Caco-2 (cell line): ENCODE data around the gene PARS2. TPM values are rescaled to one million over a fixed set of nuclear protein-coding genes. Genes with fewer than 3 reads are reported as not detected.
A peak's percentile ranks its signal among the peaks of the same experiment; 100 is the strongest.

ENCODE experiments used
- BruUV-seq: library from RNA; stranded (reverse); fragments of 400-500 nt; replicated peaks from 2 replicates; lab custom pipeline; 2021; lab: Mats Ljungman, UMichigan
- CTCF ChIA-PET: fragments of 300-600 bp; sonication (Branson Sonifier 250); formaldehyde crosslinking; loops from one replicate; lab custom pipeline; 2022; ENCODE audit warnings: antibody characterized with exemption; lab: Charles Lee
- POLR2A ChIA-PET: fragments of 300-600 bp; sonication (Branson Sonifier 250); formaldehyde crosslinking; loops from one replicate; lab custom pipeline; 2022; ENCODE audit warnings: antibody characterized with exemption; lab: Charles Lee
- DNase-seq, 2 experiments: peaks; one replicate each; pipeline versions ENCODE4 v3.0.0 to v3.0.0-alpha.2; 2020 to 2022
- H3K27me3 ChIP-seq: replicated peaks from 2 replicates; pipeline ENCODE4 v1.6.0; 2011; ENCODE audit warnings: low read length; ENCODE audit not compliant: control insufficient read depth, insufficient read depth
- H3K36me3 ChIP-seq: 2 replicates; pipeline ENCODE4 v1.5.1; 2011; ENCODE audit warnings: low read length; ENCODE audit not compliant: control insufficient read depth, insufficient read depth
- H3K4me1 ChIP-seq: fragments of 250-450 bp; sonication (Bioruptor Pico); 2 replicates; pipeline ENCODE4 v1.5.1; 2020; ENCODE audit warnings: mild to moderate bottlenecking
- H3K4me3 ChIP-seq: 2 replicates; pipeline ENCODE4 v1.5.1; 2011; ENCODE audit warnings: low read depth, mild to moderate bottlenecking, control low read depth, low read length
- H3K9me3 ChIP-seq: fragments of 250-450 bp; sonication (Bioruptor Pico); 2 replicates; pipeline ENCODE4 v1.5.1; 2020; ENCODE audit warnings: mild to moderate bottlenecking, moderate library complexity
- H3K27ac Mint-ChIP-seq: one replicate; pipeline ENCODE4 v1.8.0; 2022; ENCODE audit warnings: mixed read lengths; ENCODE audit not compliant: unreplicated experiment
- H3K27me3 Mint-ChIP-seq: one replicate; pipeline ENCODE4 v1.8.0; 2022; ENCODE audit warnings: mixed read lengths; ENCODE audit not compliant: insufficient read depth, unreplicated experiment
- H3K36me3 Mint-ChIP-seq: one replicate; pipeline ENCODE4 v1.8.0; 2022; ENCODE audit warnings: mild to moderate bottlenecking, mixed read lengths; ENCODE audit not compliant: insufficient read depth, unreplicated experiment
- H3K4me1 Mint-ChIP-seq: one replicate; pipeline ENCODE4 v1.8.0; 2022; ENCODE audit warnings: low read depth, mixed read lengths; ENCODE audit not compliant: unreplicated experiment
- H3K4me3 Mint-ChIP-seq: one replicate; pipeline ENCODE4 v1.8.0; 2022; ENCODE audit warnings: mild to moderate bottlenecking, moderate library complexity, mixed read lengths; ENCODE audit not compliant: unreplicated experiment
- H3K9me3 Mint-ChIP-seq: one replicate; pipeline ENCODE4 v1.8.0; 2022; ENCODE audit warnings: mixed read lengths; ENCODE audit not compliant: unreplicated experiment
- CTCF ChIP-seq, 2 experiments: fragments of 200-600 bp in 1 of 2; IDR thresholded peaks; 1 replicate in 1 of 2; 2 replicates in 1 of 2; pipeline versions ENCODE4 v1.5.1 to v1.8.0; 2011 to 2022; ENCODE audit warnings: antibody characterized with exemption in 1 of 2, control low read depth in 1 of 2, inconsistent platforms in 1 of 2, low read depth in 1 of 2, low read length in 1 of 2, mild to moderate bottlenecking in 1 of 2, moderate library complexity in 1 of 2; ENCODE audit not compliant: insufficient read depth in 1 of 2, severe bottlenecking in 1 of 2, unreplicated experiment in 1 of 2
- intact Hi-C: fragments of 100-400 bp; cut with micrococcal nuclease; formaldehyde crosslinking; loops from one replicate; pipeline ENCODE4 v1.10.0; 2022; ENCODE audit not compliant: unreplicated experiment
- total RNA-seq: library from RNA; stranded (reverse); gene quantifications from 2 replicates; pipeline ENCODE4 v1.2.3, GENCODE V29; 2022

PARS2 gene
- total RNA-seq, 1 experiment from 2014 or later = 5.8 TPM

DNA sequence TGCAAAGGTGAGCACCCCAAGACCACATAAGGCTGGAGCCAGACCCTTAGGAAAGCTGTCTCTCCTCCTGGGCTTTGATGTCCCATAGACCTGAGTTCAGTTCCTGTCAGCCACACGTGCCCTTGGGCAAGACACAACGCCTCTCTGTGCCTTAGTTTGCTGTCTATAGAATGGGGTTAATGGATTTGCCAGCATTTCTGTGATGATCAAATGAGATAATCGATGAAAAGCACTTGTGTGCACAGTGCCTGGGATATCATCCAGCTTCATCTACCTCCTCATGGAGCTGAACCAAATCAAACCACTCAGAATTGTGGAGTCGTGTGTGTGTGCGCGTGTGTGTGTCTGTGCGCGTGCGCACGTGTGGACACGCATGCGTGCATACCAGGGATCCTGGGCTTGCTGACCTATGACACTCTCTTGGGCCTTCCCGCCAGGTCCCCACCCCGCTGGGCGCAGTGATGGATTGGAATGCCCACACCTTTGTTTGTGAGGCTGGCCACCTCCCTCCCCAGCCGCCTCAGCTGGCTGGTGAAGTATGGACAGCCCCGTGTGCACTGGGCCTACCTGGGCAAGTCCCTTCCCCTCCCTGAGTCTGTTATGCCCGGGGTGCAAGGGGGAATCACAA, 31.6 kb upstream of the PARS2 start:
- H3K27ac Mint-ChIP-seq = peak overlapping the region; percentile 90
- Histone ChIP-seq H3K9me3 (no peaks in the 10 kb centered on the region; the same call in 1 of the 2 replicates), H3K27me3 (no peaks in the 10 kb centered on the region), H3K4me1 (peaks cover 26% of the 10 kb centered on the region), H3K36me3 (no peaks in the 10 kb centered on the region), H3K4me3 (no peak overlapping the region)
- intact Hi-C loops = no loop called here
- peak; percentile 44 to 68 for DNase-seq
- H3K4me1 Mint-ChIP-seq = peaks cover 37% of the 10 kb centered on the region
- POLR2A ChIA-PET = no interaction called here
- H3K36me3 Mint-ChIP-seq = peaks cover 14% of the 10 kb centered on the region
- H3K4me3 Mint-ChIP-seq = peak overlapping the region; percentile 53
- no peak for TF ChIP-seq CTCF (IDR thresholded peaks at IDR 0.05; ENCODE audit: insufficient read depth in 1 of 2, low read depth in 1 of 2, low read length in 1 of 2, severe bottlenecking in 1 of 2, unreplicated experiment in 1 of 2)
- no peaks in the 10 kb centered on the region for H3K9me3 Mint-ChIP-seq
- CTCF ChIA-PET = interaction anchor here (1.2 kb wide), 1 partner anchor 297 kb away, joined by 3 read pairs; no protein-coding TSS in a partner anchor
- H3K27me3 Mint-ChIP-seq = no peaks in the 10 kb centered on the region
- BruUV-seq = no TSS peak

- no TSS peak for BruUV-seq
- peak overlapping the region; percentile 90 for H3K27ac Mint-ChIP-seq
- no peak for DNase-seq
- no peak for TF ChIP-seq CTCF (IDR thresholded peaks at IDR 0.05; ENCODE audit: insufficient read depth in 1 of 2, low read depth in 1 of 2, low read length in 1 of 2, severe bottlenecking in 1 of 2, unreplicated experiment in 1 of 2)
- no peak overlapping the region for H3K4me3 ChIP-seq
- no peaks in the 10 kb centered on the region for H3K36me3 ChIP-seq
- intact Hi-C loops = no loop called here
- H3K9me3 ChIP-seq = no peaks in the 10 kb centered on the region; the same call in 1 of the 2 replicates
- no peaks in the 10 kb centered on the region for H3K27me3 Mint-ChIP-seq
- ChIA-PET CTCF (no interaction called here), POLR2A (no interaction called here)
- peak overlapping the region; percentile 47 for H3K4me3 Mint-ChIP-seq
- H3K27me3 ChIP-seq = no peaks in the 10 kb centered on the region
- peaks cover 14% of the 10 kb centered on the region for H3K36me3 Mint-ChIP-seq
- H3K4me1 Mint-ChIP-seq = peaks cover 37% of the 10 kb centered on the region
- H3K9me3 Mint-ChIP-seq = no peaks in the 10 kb centered on the region
- H3K4me1 ChIP-seq = peaks cover 26% of the 10 kb centered on the region
Measured at GRCh38 chr1:54795356-54795665, 31.0 kb upstream of the PARS2 start.

DNA sequence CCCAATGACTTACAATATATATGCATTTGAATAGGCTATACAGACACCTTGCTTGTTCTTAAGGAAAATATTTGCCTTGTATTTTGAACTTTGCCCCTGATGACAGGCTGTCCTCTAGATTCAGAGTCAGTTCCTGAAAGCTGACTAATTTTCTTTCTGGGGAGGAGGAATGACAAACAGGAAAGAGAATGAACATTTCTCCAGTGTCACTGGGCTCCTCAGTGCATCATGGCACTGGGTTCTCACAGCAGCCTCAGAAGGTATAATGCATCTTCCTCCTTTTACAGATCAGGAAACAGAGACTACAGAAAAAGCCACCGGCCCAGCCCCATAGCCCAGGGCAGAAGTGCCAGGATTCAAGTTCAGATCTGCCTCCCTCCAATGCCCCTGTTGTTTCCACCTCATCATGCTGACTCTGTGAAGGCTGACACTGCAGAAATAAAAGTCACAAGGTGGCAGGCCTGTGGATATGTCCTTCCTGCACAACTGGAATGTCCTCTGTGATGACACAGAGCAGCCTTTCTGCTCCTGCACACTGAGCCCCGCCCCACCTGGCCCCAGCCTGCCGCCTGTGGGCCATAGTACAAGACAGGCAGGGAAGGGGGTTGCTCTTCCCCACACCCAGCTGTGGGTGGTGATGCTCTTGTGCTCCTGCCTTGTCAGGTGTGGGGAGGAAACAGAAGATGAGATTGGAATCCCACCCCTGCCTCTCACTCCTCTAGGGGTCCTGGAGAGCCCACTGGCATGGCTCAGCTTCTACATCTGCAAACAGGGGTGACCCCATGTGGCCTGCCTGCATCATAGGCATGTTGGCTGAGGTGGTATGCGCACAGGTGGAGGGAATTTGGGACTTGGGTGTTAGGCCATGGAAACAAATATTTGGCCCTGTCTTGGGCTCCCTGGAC, 30.4 kb upstream of the PARS2 start:
- CTCF ChIA-PET = no interaction called here
- Mint-ChIP-seq H3K36me3 (peaks cover 14% of the 10 kb centered on the region), H3K4me1 (peaks cover 31% of the 10 kb centered on the region), H3K27ac (peak overlapping the region; percentile 90), H3K4me3 (peak overlapping the region; percentile 47), H3K9me3 (no peaks in the 10 kb centered on the region), H3K27me3 (no peaks in the 10 kb centered on the region)
- Histone ChIP-seq H3K4me3 (no peak overlapping the region), H3K36me3 (no peaks in the 10 kb centered on the region), H3K4me1 (peaks cover 22% of the 10 kb centered on the region), H3K9me3 (no peaks in the 10 kb centered on the region; the same call in 1 of the 2 replicates), H3K27me3 (no peaks in the 10 kb centered on the region)
- TF ChIP-seq CTCF (IDR thresholded peaks at IDR 0.05; ENCODE audit: insufficient read depth in 1 of 2, low read depth in 1 of 2, low read length in 1 of 2, severe bottlenecking in 1 of 2, unreplicated experiment in 1 of 2) = peak in 1 of 2 experiments; percentile 14
- intact Hi-C loops = no loop called here
- DNase-seq = peak; percentile 77 to 79
- BruUV-seq = no TSS peak
- POLR2A ChIA-PET = interaction anchor here (0.5 kb wide), 1 partner anchor 306 kb away, joined by 8 read pairs; no protein-coding TSS in a partner anchor
